Gastrocnemius medialis (tissue), 4 donors: ENCODE data around the gene GPX3. TPM values are rescaled to one million over a fixed set of nuclear protein-coding genes. Genes with fewer than 3 reads are reported as not detected.

Experiments
- ATAC-seq, 2 donors: fragments of 150-250 bp; one replicate each; pipeline ENCODE4 v1.9.1; 2016
- DNase-seq, 2 donors: peaks; one replicate each; pipeline ENCODE4 v3.0.0-alpha.2; 2019
- H3K27ac ChIP-seq, 4 donors: fragments of 200-600 bp; sonication (generic); 1 replicate in 1 of 4; 2 replicates in 3 of 4; pipeline ENCODE4 v1.5.1; 2016 to 2018; ENCODE audit warnings: mild to moderate bottlenecking in 2 of 4, moderate library complexity in 1 of 4
- H3K27me3 ChIP-seq, 3 donors: fragments of 200-600 bp; sonication (generic) in 2 of 3; 1 replicate in 1 of 3; 2 replicates in 2 of 3; pipeline versions ENCODE4 v1.5.1 to v1.6.0; 2016 to 2019; ENCODE audit warnings: mild to moderate bottlenecking in 1 of 3, moderate library complexity in 1 of 3
- H3K36me3 ChIP-seq, 2 donors: fragments of 200-600 bp; sonication (generic) in 1 of 2; one replicate each; pipeline ENCODE4 v1.5.1; 2017 to 2018
- H3K4me1 ChIP-seq, 2 donors: fragments of 200-600 bp; sonication (generic) in 1 of 2; one replicate each; pipeline ENCODE4 v1.5.1; 2016 to 2017; ENCODE audit warnings: mild to moderate bottlenecking in 2 of 2
- H3K4me3 ChIP-seq, 4 donors: fragments of 200-600 bp; sonication (generic) in 3 of 4; 1 replicate in 1 of 4; 2 replicates in 3 of 4; pipeline ENCODE4 v1.5.1; 2016 to 2019; ENCODE audit warnings: mild to moderate bottlenecking in 2 of 4
- H3K9me3 ChIP-seq, 3 donors: fragments of 200-600 bp; sonication (generic) in 2 of 3; 1 replicate in 1 of 3; 2 replicates in 2 of 3; pipeline ENCODE4 v1.5.1; 2016 to 2019
- POLR2A ChIP-seq, 2 donors: fragments of 450-650 bp; IDR thresholded peaks; one replicate each; pipeline ENCODE4 v1.6.1; 2017; ENCODE audit warnings: antibody characterized with exemption in 2 of 2, mild to moderate bottlenecking in 2 of 2, moderate library complexity in 2 of 2
- in situ Hi-C, 4 donors: fragments of 200-750 bp; cut with MboI; loops; one replicate each; pipeline versions ENCODE4 v1.15.0 to v1.8.0; 2017; ENCODE audit warnings: low sequenced_read_pairs in 4 of 4
- intact Hi-C: fragments of 100-400 bp; cut with DNase I; formaldehyde crosslinking; loops from one replicate; pipeline ENCODE4 v1.15.1; 2023; ENCODE audit warnings: low total_unique reads
- total RNA-seq, 4 donors: library from RNA; depleted of rRNA; stranded (reverse); fragments of >200 nt; gene quantifications; one replicate each; pipeline versions ENCODE4 v1.1.0 to v1.2.3, GENCODE V29; 2016
- TF ChIP-seq, protein P1 (sequence below), 5 experiments: fragments of 450-650 bp in 3 of 5; fragments of 200-600 bp in 2 of 5; sonication (generic) in 2 of 5; IDR thresholded peaks in 4 of 5; conservative IDR thresholded peaks in 1 of 5; 1 replicate in 4 of 5; 2 replicates in 1 of 5; pipeline ENCODE4 v1.5.1; 2016 to 2019; ENCODE audit warnings: antibody characterized with exemption in 5 of 5, mild to moderate bottlenecking in 3 of 5, moderate library complexity in 3 of 5

Gene GPX3
- total RNA-seq, 4 donors from 2014 or later = 504 to 1,227 (median 655) TPM

DNA sequence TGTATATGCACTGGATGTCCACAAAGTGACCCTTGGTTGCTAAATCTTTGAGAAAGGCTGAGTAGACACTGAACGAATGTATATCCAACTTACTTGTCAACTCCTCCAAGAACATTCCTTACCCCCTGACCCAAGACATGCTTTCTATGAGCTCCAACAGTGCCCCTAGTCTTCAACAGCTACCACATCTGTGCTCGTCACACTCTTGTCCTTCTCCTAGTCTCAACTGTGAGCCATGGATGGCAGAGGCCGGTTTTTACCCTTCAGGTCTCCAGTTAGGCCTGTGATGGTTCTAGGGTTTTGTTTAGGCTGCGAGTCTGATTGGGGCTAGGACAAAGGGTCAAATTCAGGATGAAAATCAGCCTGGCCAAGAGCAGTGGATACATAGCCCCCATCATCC, 19.0 kb upstream of the GPX3 start:
- TF ChIP-seq, protein P1, sequence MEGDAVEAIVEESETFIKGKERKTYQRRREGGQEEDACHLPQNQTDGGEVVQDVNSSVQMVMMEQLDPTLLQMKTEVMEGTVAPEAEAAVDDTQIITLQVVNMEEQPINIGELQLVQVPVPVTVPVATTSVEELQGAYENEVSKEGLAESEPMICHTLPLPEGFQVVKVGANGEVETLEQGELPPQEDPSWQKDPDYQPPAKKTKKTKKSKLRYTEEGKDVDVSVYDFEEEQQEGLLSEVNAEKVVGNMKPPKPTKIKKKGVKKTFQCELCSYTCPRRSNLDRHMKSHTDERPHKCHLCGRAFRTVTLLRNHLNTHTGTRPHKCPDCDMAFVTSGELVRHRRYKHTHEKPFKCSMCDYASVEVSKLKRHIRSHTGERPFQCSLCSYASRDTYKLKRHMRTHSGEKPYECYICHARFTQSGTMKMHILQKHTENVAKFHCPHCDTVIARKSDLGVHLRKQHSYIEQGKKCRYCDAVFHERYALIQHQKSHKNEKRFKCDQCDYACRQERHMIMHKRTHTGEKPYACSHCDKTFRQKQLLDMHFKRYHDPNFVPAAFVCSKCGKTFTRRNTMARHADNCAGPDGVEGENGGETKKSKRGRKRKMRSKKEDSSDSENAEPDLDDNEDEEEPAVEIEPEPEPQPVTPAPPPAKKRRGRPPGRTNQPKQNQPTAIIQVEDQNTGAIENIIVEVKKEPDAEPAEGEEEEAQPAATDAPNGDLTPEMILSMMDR (IDR thresholded peaks at IDR 0.05 in 4 of 5, conservative IDR thresholded peaks at IDR 0.05 in 1 of 5) = no peak
- no peak for TF ChIP-seq POLR2A (IDR thresholded peaks at IDR 0.05)
- H3K27me3 ChIP-seq = no peaks in the 10 kb centered on the region
- in situ Hi-C loops (loop anchor here in 2 of 4 donors (5.0 to 10.0 kb wide), 4 partner anchors 41 to 116 kb away; no protein-coding TSS in a partner anchor), intact Hi-C loops (no loop called here)
- H3K4me3 ChIP-seq = no peak overlapping the region
- peaks cover 25 to 33% of the 10 kb centered on the region in 2 donors for H3K4me1 ChIP-seq
- DNase-seq (no peak), ATAC-seq (no peak)
- no peaks in the 10 kb centered on the region for H3K36me3 ChIP-seq
- H3K27ac ChIP-seq = no peak overlapping the region
- H3K9me3 ChIP-seq = no peaks in the 10 kb centered on the region

DNA sequence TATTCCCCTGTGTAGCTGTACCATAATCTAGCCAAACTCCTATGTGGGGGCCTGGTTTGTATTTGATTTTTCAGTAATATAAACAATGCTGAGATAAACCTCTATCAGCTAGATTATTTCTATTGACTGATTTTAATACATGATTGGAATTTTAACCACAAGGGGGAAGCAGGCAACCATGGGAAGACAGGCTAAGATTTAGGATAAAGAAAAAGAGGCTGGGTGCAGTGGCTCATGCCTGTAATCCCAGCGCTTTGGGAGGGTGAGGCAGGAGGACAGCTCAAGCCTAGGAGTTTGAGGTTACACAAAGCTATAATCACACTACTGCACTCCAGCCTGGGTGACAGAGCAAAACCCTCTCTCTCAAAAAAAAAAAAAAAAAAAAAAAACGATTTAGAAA, 18.1 kb upstream of the GPX3 start:
- no peaks in the 10 kb centered on the region for H3K9me3 ChIP-seq
- no peak overlapping the region for H3K27ac ChIP-seq
- TF ChIP-seq, protein P1 (IDR thresholded peaks at IDR 0.05 in 4 of 5, conservative IDR thresholded peaks at IDR 0.05 in 1 of 5) = peak; percentile 67 to 81 (median 73)
- no peak for TF ChIP-seq POLR2A (IDR thresholded peaks at IDR 0.05)
- in situ Hi-C loops (loop anchor here in 2 of 4 donors (5.0 to 10.0 kb wide), 4 partner anchors 40 to 115 kb away; no protein-coding TSS in a partner anchor), intact Hi-C loops (loop anchor here (1.0 kb wide), 2 partner anchors 46 to 113 kb away; no protein-coding TSS in a partner anchor)
- H3K36me3 ChIP-seq = no peaks in the 10 kb centered on the region
- peaks cover 32 to 41% of the 10 kb centered on the region in 2 donors for H3K4me1 ChIP-seq
- peak in 1 of 2 donors; percentile 34 for DNase-seq
- no peak overlapping the region for H3K4me3 ChIP-seq
- no peaks in the 10 kb centered on the region for H3K27me3 ChIP-seq
- ATAC-seq = peak in 1 of 2 donors; percentile 35

DNA sequence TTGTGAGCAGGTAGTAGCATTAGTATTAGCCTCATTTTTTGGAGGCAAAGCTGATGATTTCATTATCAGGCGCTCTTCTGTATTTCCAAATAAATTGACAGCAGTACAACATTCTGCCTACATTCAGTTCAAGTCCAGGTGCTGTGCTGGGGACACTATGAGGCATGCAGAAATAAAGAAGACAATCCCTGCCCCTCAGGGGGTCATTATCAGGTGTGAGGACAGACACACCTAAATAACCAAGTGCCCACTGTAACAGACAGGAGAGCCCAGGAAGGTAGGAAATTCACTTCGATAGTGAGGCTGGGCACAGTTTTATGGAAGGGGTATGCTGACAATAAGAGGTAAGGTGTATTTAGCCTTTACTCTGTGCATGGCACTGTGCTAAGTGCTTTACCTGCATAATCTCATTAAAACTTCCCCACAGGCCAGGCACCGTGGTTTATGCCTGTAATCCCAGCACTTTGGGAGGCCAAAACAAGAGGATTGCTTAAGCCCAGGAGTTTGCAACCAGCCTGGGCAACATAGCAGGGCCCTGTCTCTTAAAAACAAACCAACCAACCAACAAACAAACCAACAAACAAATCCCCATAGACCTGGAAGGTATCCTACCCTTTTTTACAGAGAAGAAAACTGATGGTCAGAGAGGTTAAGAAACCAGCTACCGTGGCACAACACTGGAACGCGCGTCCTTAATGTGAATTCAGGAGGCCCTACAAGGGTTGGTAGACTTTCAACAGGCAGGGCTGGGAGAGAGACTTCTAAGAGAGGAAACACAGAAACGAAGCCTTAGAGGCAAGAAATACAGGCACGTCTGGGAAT, 17.5 kb upstream of the GPX3 start:
- intact Hi-C loops = loop anchor here (1.0 kb wide), 2 partner anchors 45 to 112 kb away; no protein-coding TSS in a partner anchor
- Histone ChIP-seq H3K9me3 (no peaks in the 10 kb centered on the region), H3K27me3 (no peaks in the 10 kb centered on the region), H3K36me3 (no peaks in the 10 kb centered on the region), H3K27ac (peak overlapping the region in 2 of 4 donors; percentile 38 to 79), H3K4me3 (no peak overlapping the region), H3K4me1 (peaks cover 39 to 44% of the 10 kb centered on the region in 2 donors)
- DNase-seq (no peak), ATAC-seq (no peak)
- TF ChIP-seq POLR2A (IDR thresholded peaks at IDR 0.05) = no peak
- TF ChIP-seq, protein P1 (IDR thresholded peaks at IDR 0.05 in 4 of 5, conservative IDR thresholded peaks at IDR 0.05 in 1 of 5) = no peak
- in situ Hi-C loops = loop anchor here in 2 of 4 donors (5.0 to 10.0 kb wide), 4 partner anchors 39 to 114 kb away; no protein-coding TSS in a partner anchor

- TF ChIP-seq POLR2A (IDR thresholded peaks at IDR 0.05) = no peak
- TF ChIP-seq, protein P1 (IDR thresholded peaks at IDR 0.05 in 4 of 5, conservative IDR thresholded peaks at IDR 0.05 in 1 of 5) = no peak
- DNase-seq (no peak), ATAC-seq (no peak)
- intact Hi-C loops (no loop called here), in situ Hi-C loops (loop anchor here in 2 of 4 donors (5.0 to 10.0 kb wide), 4 partner anchors 39 to 114 kb away; no protein-coding TSS in a partner anchor)
- no peak overlapping the region for H3K4me3 ChIP-seq
- peak overlapping the region in 3 of 4 donors; percentile 16 to 79 (median 38) for H3K27ac ChIP-seq
- H3K27me3 ChIP-seq = no peaks in the 10 kb centered on the region
- no peaks in the 10 kb centered on the region for H3K36me3 ChIP-seq
- no peaks in the 10 kb centered on the region for H3K9me3 ChIP-seq
- H3K4me1 ChIP-seq = peaks cover 39 to 44% of the 10 kb centered on the region in 2 donors
Measured at GRCh38 chr5:151003503-151003860, 16.9 kb upstream of the GPX3 start.
